Activated CD4-positive, alpha-beta T cell treated with anti-CD3 and anti-CD28 coated beads for 36 hours (primary cell): Measurements from ENCODE around the gene PRKD1. TPM values are rescaled to one million over a fixed set of nuclear protein-coding genes. Genes with fewer than 3 reads are reported as not detected.

Experiments
- ATAC-seq: fragments of 200-7000 bp; cut with Tn5 transposase; one replicate; pipeline ENCODE4 v1.10.0; 2021; ENCODE audit warnings: mild to moderate bottlenecking, moderate library complexity
- CTCF ChIA-PET: fragments of 350-600 bp; sonication (Branson Sonifier 250); formaldehyde crosslinking; loops from one replicate; lab custom pipeline; 2021; ENCODE audit warnings: antibody characterized with exemption; lab: Charles Lee
- POLR2A ChIA-PET: fragments of 350-600 bp; sonication (Branson Sonifier 250); formaldehyde crosslinking; loops from one replicate; lab custom pipeline; 2021; ENCODE audit warnings: antibody characterized with exemption, inconsistent platforms; lab: Charles Lee
- DNase-seq: peaks from one replicate; pipeline ENCODE4 v3.0.0-alpha.2; 2020
- H3K27ac Mint-ChIP-seq: one replicate; pipeline ENCODE4 v1.8.0; 2021; ENCODE audit warnings: mixed read lengths
- H3K27me3 Mint-ChIP-seq: one replicate; pipeline ENCODE4 v1.8.0; 2021; ENCODE audit warnings: mixed read lengths
- H3K36me3 Mint-ChIP-seq: one replicate; pipeline ENCODE4 v1.8.0; 2021; ENCODE audit warnings: low read depth, mixed read lengths
- H3K4me1 Mint-ChIP-seq: one replicate; pipeline ENCODE4 v1.8.0; 2021; ENCODE audit warnings: mixed read lengths
- H3K4me3 Mint-ChIP-seq: one replicate; pipeline ENCODE4 v1.8.0; 2021; ENCODE audit warnings: mild to moderate bottlenecking, moderate library complexity, mixed read lengths
- H3K9me3 Mint-ChIP-seq: one replicate; pipeline ENCODE4 v1.8.0; 2021; ENCODE audit warnings: low read depth, mixed read lengths
- intact Hi-C, 2 experiments: fragments of 100-400 bp; cut with DNase I in 1 of 2; cut with micrococcal nuclease in 1 of 2; formaldehyde crosslinking; loops; one replicate each; pipeline versions ENCODE4 v1.14.2 to v1.15.1; 2022 to 2024; cut with DNase I, micrococcal nuclease
- total RNA-seq, 2 experiments: library from RNA; stranded (reverse); gene quantifications; one replicate each; pipeline ENCODE4 v1.2.3, GENCODE V29; 2021

Gene PRKD1
- total RNA-seq, 2 experiments from 2014 or later = not detected

DNA sequence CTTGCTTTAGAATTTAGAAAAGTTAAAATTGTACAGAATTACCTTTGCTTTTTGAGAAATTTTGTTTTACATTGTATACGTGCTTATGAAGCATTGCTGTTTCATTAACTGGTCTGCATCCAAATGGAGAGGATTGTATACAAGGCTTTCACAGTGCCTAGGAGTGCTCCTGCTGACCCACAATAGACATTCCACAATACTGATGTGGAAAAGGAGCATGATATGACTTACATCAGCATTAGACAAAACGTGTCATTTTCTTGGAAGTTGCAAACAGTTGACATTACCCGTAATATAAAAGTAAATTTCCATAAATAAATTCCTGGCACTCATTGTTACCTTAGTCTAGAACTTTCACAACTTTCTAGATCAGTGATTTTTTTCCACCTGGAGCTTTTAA, 1.9 kb downstream of the PRKD1 start:
- intact Hi-C loops = no loop called here
- H3K4me1 Mint-ChIP-seq = peaks cover 7% of the 10 kb centered on the region
- H3K9me3 Mint-ChIP-seq = no peaks in the 10 kb centered on the region
- CTCF ChIA-PET = interaction anchor here (0.6 kb wide), 1 partner anchor 1506 kb away, joined by 5 read pairs; no protein-coding TSS in a partner anchor
- DNase-seq = no peak
- H3K36me3 Mint-ChIP-seq = no peaks in the 10 kb centered on the region
- no peak overlapping the region for H3K4me3 Mint-ChIP-seq
- no peak overlapping the region for H3K27ac Mint-ChIP-seq
- POLR2A ChIA-PET = no interaction called here
- ATAC-seq = no peak
- peaks cover 39% of the 10 kb centered on the region for H3K27me3 Mint-ChIP-seq

DNA sequence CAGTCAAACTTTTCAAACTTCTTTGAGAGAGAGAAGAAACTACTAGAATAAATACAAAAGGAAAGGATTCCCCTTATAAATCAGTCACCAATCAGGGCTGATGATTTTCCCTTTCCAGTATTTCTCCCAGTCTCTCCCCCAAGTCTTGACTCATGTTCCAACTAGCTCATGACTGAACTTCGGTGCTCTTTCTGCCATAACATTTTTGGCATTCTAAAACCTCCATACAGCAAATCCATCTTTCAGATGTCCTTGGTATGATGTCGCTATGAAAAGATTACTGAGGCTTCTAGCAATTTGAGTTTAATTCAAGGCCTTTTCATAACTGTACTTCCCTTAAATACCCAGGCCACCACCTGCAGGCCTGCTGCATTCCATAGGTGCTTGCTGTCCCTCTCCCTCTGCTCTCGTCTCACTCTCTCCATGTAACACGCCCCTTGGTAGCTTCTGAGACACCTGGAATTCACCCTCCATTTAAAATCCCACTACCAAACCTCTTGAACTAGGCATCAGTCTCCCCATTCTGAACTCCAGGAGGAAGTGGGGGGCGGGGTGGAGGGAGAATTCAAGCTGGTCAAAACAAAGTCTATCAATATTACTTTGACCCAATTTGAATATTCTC, 2.4 kb downstream of the PRKD1 start:
- H3K27ac Mint-ChIP-seq = no peak overlapping the region
- H3K4me1 Mint-ChIP-seq = peaks cover 7% of the 10 kb centered on the region
- H3K36me3 Mint-ChIP-seq = no peaks in the 10 kb centered on the region
- CTCF ChIA-PET = interaction anchor here (0.6 kb wide), 1 partner anchor 1505 kb away, joined by 5 read pairs; no protein-coding TSS in a partner anchor
- DNase-seq (no peak), ATAC-seq (no peak)
- peaks cover 36% of the 10 kb centered on the region for H3K27me3 Mint-ChIP-seq
- intact Hi-C loops = no loop called here
- H3K9me3 Mint-ChIP-seq = no peaks in the 10 kb centered on the region
- POLR2A ChIA-PET = no interaction called here
- no peak overlapping the region for H3K4me3 Mint-ChIP-seq

DNA sequence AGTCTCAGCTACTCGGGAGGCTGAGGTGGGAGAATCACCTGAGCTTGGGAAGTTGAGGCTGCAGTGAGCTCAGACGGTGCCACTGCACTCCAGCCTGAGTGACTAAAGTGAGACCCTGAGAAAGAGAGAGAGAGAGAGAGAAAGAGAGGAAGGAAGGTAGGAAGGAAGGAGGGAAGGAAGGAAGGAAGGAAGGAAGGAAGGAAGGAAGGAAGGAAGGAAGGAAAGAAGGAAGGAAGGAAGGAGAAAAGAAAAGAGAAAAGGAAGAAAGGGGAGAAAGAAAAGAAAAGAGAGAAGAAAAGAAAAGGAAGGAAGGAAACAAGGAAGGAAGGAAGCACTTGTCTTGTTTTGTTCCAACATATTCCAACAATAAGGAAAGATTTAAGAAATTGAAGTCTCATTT, 7.8 kb downstream of the PRKD1 start:
- DNase-seq (no peak), ATAC-seq (no peak)
- no peak overlapping the region for H3K4me3 Mint-ChIP-seq
- CTCF ChIA-PET = no interaction called here
- H3K4me1 Mint-ChIP-seq = no peaks in the 10 kb centered on the region
- peaks cover 6% of the 10 kb centered on the region for H3K27me3 Mint-ChIP-seq
- H3K27ac Mint-ChIP-seq = no peak overlapping the region
- no peaks in the 10 kb centered on the region for H3K9me3 Mint-ChIP-seq
- no peaks in the 10 kb centered on the region for H3K36me3 Mint-ChIP-seq
- intact Hi-C loops = no loop called here
- POLR2A ChIA-PET = no interaction called here

DNA sequence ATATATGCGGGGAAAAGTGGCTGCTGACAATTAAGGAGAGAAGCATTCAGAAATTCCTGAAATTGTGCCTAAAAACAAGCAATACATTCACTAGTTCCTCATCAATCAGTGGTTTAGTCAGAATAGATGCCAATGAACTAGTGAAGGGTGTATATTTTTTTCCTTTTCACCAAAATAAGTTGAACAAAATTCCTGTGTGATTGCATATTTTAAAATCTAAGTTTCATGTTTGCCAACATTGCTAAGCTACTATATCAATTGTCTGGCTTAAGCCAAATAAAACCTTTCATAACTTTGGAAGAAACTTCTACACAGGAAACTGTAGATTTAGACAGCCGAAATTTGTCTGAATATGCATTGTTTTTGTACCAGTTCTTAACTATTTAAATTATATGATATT, 8.7 kb downstream of the PRKD1 start:
- H3K9me3 Mint-ChIP-seq = no peaks in the 10 kb centered on the region
- no peaks in the 10 kb centered on the region for H3K36me3 Mint-ChIP-seq
- H3K27ac Mint-ChIP-seq = no peak overlapping the region
- ChIA-PET CTCF (no interaction called here), POLR2A (no interaction called here)
- H3K4me1 Mint-ChIP-seq = no peaks in the 10 kb centered on the region
- DNase-seq = no peak
- intact Hi-C loops = no loop called here
- H3K27me3 Mint-ChIP-seq = peaks cover 2% of the 10 kb centered on the region
- ATAC-seq = no peak
- H3K4me3 Mint-ChIP-seq = no peak overlapping the region

GRCh38 chr14:29913566-29913965, 14.1 kb downstream of the PRKD1 start:
- ATAC-seq = no peak
- intact Hi-C loops = no loop called here
- H3K9me3 Mint-ChIP-seq = no peaks in the 10 kb centered on the region
- H3K27ac Mint-ChIP-seq = no peak overlapping the region
- no peaks in the 10 kb centered on the region for H3K27me3 Mint-ChIP-seq
- H3K36me3 Mint-ChIP-seq = no peaks in the 10 kb centered on the region
- ChIA-PET POLR2A (no interaction called here), CTCF (interaction anchor here (0.7 kb wide), 1 partner anchor 10 kb away, joined by 3 read pairs; no protein-coding TSS in a partner anchor)
- no peak overlapping the region for H3K4me3 Mint-ChIP-seq
- H3K4me1 Mint-ChIP-seq = no peaks in the 10 kb centered on the region
- DNase-seq = no peak

DNA sequence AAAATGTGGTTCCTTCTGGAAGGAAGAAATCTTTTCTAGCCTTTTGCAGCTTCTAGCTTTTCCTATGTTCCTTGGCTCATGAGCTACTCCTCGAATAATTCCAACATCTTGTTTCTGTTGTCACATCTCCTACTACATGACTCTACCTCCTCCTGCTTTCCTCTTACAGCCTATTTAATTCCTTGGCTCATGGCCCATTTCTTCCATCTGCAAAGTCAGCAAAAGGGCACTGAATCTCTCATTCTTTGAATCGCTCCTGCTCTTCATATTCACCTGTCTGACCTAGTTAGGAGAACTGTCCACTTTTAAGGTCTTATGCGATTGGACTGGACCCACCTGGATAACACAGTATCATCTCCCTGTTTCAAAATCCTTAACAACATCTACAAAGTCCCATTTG, 15.8 kb downstream of the PRKD1 start:
- Mint-ChIP-seq H3K4me1 (no peaks in the 10 kb centered on the region), H3K9me3 (no peaks in the 10 kb centered on the region), H3K36me3 (no peaks in the 10 kb centered on the region), H3K4me3 (no peak overlapping the region), H3K27me3 (no peaks in the 10 kb centered on the region), H3K27ac (no peak overlapping the region)
- DNase-seq (no peak), ATAC-seq (no peak)
- ChIA-PET POLR2A (no interaction called here), CTCF (no interaction called here)
- intact Hi-C loops = no loop called here

DNA sequence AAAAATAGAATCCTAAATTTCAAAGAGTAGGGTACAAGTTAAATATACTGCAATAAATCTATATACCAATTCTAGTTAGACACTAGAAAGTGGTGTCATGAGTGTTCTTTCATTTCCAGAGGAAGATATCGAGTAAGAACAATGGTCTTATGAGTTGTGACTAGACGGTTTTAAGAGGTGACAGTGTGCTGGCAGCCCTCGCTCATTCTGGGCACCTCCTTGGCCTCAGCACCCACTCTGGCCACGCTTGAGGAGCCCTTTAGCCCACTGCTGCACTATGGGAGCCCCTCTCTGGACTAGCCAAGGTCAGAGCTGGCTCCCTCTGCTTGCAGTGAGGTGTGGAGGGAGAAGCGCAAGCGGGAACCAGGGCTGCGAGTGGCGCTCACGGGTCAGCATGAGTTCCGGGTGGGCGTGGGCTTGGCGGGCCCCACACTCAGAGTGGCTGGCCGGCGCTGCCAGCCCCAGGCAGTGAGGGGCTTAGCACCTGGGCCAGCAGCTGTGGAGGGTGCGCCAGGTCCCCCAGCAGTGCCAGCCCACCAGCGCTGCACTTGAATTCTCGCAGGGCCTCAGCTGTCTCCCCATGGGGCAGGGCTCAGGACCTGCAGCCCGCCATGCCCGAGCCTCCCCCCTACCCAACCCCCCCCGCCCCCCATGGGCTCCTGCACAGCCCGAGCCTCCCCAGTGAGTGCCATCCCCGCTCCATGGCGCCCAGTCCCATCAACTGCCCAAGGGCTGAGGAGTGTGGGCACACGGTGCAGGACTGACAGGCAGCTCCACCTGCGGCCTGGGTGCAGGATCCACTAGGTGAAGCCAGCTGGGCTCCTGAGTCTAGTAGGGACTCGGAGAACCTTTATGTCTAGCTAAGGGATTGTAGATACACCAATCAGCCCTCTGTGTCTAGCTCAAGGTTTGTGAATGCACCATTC, 18.7 kb downstream of the PRKD1 start:
- intact Hi-C loops = no loop called here
- no peaks in the 10 kb centered on the region for H3K27me3 Mint-ChIP-seq
- H3K4me3 Mint-ChIP-seq = no peak overlapping the region
- no peaks in the 10 kb centered on the region for H3K9me3 Mint-ChIP-seq
- DNase-seq (no peak), ATAC-seq (no peak)
- H3K4me1 Mint-ChIP-seq = no peaks in the 10 kb centered on the region
- no peak overlapping the region for H3K27ac Mint-ChIP-seq
- H3K36me3 Mint-ChIP-seq = no peaks in the 10 kb centered on the region
- ChIA-PET POLR2A (no interaction called here), CTCF (no interaction called here)

GRCh38 chr14:29906256-29906870, 21.3 kb downstream of the PRKD1 start:
- Mint-ChIP-seq H3K4me1 (no peaks in the 10 kb centered on the region), H3K9me3 (no peaks in the 10 kb centered on the region), H3K36me3 (no peaks in the 10 kb centered on the region), H3K27ac (no peak overlapping the region), H3K27me3 (no peaks in the 10 kb centered on the region), H3K4me3 (no peak overlapping the region)
- intact Hi-C loops = no loop called here
- no peak for DNase-seq
- ChIA-PET POLR2A (no interaction called here), CTCF (no interaction called here)
- ATAC-seq = no peak

DNA sequence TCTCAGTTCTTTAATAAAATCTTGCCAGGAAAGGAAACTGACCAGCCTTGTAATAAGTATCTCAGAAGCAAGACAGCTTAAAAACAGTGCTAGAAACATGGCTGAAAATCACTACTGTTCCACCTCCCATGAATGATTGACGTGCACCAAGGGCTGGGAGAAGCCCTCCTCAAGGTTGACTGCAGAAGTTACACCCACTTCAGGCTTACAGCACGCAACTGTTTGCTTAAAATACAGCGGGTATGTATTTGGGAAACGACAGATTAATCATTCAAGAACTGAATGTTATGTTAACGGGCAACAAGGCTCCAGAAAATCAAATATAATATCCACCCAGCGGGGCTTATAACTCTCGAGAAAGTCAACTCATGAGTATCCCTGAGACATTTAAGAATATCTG, 22.1 kb downstream of the PRKD1 start:
- ATAC-seq = no peak
- Mint-ChIP-seq H3K27ac (no peak overlapping the region), H3K36me3 (no peaks in the 10 kb centered on the region), H3K4me1 (no peaks in the 10 kb centered on the region), H3K27me3 (no peaks in the 10 kb centered on the region), H3K9me3 (peaks cover 4% of the 10 kb centered on the region), H3K4me3 (no peak overlapping the region)
- POLR2A ChIA-PET = no interaction called here
- no peak for DNase-seq
- intact Hi-C loops = no loop called here
- CTCF ChIA-PET = no interaction called here

GRCh38 chr14:29900609-29901350, 26.9 kb downstream of the PRKD1 start:
- H3K4me1 Mint-ChIP-seq = no peaks in the 10 kb centered on the region
- no peak for ATAC-seq
- ChIA-PET POLR2A (no interaction called here), CTCF (no interaction called here)
- H3K4me3 Mint-ChIP-seq = no peak overlapping the region
- intact Hi-C loops = no loop called here
- H3K9me3 Mint-ChIP-seq = peaks cover 4% of the 10 kb centered on the region
- H3K36me3 Mint-ChIP-seq = no peaks in the 10 kb centered on the region
- no peaks in the 10 kb centered on the region for H3K27me3 Mint-ChIP-seq
- H3K27ac Mint-ChIP-seq = no peak overlapping the region
- DNase-seq = no peak

DNA sequence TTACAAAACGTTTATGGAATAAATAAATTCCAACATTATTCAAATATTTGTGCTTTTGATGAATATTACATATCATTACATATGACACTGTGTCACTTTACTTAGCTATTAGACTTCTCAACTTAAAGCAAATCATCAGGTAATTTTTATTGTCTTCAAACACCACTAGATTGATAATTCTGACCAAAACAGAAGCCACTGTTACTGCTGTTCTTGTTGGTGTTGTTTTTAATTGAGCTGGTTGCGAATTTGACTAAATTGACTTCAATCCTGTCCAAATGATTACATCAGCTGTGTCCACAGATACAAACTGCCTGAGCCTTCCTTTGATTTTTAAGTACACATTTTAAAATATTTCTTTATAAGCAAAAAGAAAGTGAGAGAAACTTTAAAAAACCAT, 29.2 kb downstream of the PRKD1 start:
- Mint-ChIP-seq H3K4me1 (no peaks in the 10 kb centered on the region), H3K4me3 (no peak overlapping the region), H3K9me3 (peaks cover 4% of the 10 kb centered on the region), H3K36me3 (no peaks in the 10 kb centered on the region), H3K27me3 (no peaks in the 10 kb centered on the region), H3K27ac (no peak overlapping the region)
- no peak for DNase-seq
- CTCF ChIA-PET = no interaction called here
- intact Hi-C loops = no loop called here
- POLR2A ChIA-PET = no interaction called here
- ATAC-seq = no peak
